Measurements from ENCODE around the gene CFHR4. TPM values are rescaled to one million over a fixed set of nuclear protein-coding genes. Genes with fewer than 3 reads are reported as not detected.
"Not testable (repeated sequence)": the region's sequence is repeated elsewhere in the genome, so short reads cannot be mapped to it uniquely, and the experiment has no call there.

Gene CFHR4
- total and polyA plus RNA-seq, 10 donors, result 0.32 to 0.40 TPM; not detected in 8

- WGBS, 5 donors, result 94 to 98% (median 96%) methylated on average over 2 of the region's 2 CpGs
- Histone ChIP-seq H3K4me3 (no peak overlapping the region), H3K9me3 (no peaks in the 10 kb centered on the region), H3K27me3 (replicated peaks in 1 of 7) (no peaks in the 10 kb centered on the region), H3K36me3 (no peaks in the 10 kb centered on the region), H3K4me1 (no peaks in the 10 kb centered on the region), H3K27ac (no peak overlapping the region)
- intact Hi-C loops (cut with DNase I; ENCODE audit: low total_unique reads), result no loop called here
- DNase-seq, result no peak
- TF ChIP-seq POLR2AphosphoS5 (IDR thresholded peaks at IDR 0.05), result no peak
- TF ChIP-seq, protein P1, sequence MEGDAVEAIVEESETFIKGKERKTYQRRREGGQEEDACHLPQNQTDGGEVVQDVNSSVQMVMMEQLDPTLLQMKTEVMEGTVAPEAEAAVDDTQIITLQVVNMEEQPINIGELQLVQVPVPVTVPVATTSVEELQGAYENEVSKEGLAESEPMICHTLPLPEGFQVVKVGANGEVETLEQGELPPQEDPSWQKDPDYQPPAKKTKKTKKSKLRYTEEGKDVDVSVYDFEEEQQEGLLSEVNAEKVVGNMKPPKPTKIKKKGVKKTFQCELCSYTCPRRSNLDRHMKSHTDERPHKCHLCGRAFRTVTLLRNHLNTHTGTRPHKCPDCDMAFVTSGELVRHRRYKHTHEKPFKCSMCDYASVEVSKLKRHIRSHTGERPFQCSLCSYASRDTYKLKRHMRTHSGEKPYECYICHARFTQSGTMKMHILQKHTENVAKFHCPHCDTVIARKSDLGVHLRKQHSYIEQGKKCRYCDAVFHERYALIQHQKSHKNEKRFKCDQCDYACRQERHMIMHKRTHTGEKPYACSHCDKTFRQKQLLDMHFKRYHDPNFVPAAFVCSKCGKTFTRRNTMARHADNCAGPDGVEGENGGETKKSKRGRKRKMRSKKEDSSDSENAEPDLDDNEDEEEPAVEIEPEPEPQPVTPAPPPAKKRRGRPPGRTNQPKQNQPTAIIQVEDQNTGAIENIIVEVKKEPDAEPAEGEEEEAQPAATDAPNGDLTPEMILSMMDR (IDR thresholded peaks at IDR 0.05 in 8 of 11, conservative IDR thresholded peaks at IDR 0.05 in 3 of 11), result no peak
- no peak for TF ChIP-seq POLR2A (IDR thresholded peaks at IDR 0.05)
Observed at GRCh38 chr1:196910215-196910614, 22.4 kb downstream of the CFHR4 start.

- intact Hi-C loops (cut with DNase I; ENCODE audit: low total_unique reads); DNase-seq; H3K36me3 ChIP-seq; H3K4me3 ChIP-seq; H3K27ac ChIP-seq; H3K4me1 ChIP-seq; H3K27me3 ChIP-seq (replicated peaks in 1 of 7); H3K9me3 ChIP-seq: not testable (repeated sequence)
- WGBS, 5 donors, result 37 to 61% (median 55%) methylated on average over 5 of the region's 5 CpGs
Observed at GRCh38 chr1:196912283-196912682, 24.4 kb downstream of the CFHR4 start.

DNA sequence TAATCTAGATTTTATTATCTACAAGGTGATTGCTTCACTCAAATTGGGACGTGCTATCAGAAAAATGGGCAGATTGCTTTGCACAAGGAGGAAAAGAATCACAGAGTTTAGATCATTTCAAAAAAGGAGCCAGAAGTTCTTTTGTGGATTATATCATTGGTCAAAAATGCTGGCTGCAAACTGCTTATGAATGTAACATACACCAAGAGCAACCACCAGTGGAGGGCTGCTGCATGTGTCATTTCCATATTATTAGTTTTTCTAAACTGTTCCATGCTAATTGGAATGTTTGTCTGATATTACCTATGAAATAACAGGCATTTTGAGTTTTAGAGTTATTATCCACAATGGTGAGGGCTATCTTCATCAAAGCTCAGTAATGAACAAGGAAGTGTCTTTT lies 39.0 kb downstream of the CFHR4 start:
- H3K4me1 ChIP-seq; H3K27me3 ChIP-seq (replicated peaks in 1 of 7); H3K4me3 ChIP-seq; H3K36me3 ChIP-seq; H3K27ac ChIP-seq; DNase-seq; intact Hi-C loops (cut with DNase I; ENCODE audit: low total_unique reads); H3K9me3 ChIP-seq: not testable (repeated sequence)
- 80 to 93% (median 82%) methylated on average over 1 of the region's 1 CpG for WGBS, 5 donors

- H3K27ac ChIP-seq; H3K9me3 ChIP-seq; H3K4me1 ChIP-seq; intact Hi-C loops (cut with DNase I; ENCODE audit: low total_unique reads); DNase-seq; H3K36me3 ChIP-seq; H3K4me3 ChIP-seq; H3K27me3 ChIP-seq (replicated peaks in 1 of 7): not testable (repeated sequence)
- 77 to 98% (median 87%) methylated on average over 2 of the region's 2 CpGs for WGBS, 5 donors
Observed at GRCh38 chr1:196932853-196933252, 45.0 kb downstream of the CFHR4 start.

DNA sequence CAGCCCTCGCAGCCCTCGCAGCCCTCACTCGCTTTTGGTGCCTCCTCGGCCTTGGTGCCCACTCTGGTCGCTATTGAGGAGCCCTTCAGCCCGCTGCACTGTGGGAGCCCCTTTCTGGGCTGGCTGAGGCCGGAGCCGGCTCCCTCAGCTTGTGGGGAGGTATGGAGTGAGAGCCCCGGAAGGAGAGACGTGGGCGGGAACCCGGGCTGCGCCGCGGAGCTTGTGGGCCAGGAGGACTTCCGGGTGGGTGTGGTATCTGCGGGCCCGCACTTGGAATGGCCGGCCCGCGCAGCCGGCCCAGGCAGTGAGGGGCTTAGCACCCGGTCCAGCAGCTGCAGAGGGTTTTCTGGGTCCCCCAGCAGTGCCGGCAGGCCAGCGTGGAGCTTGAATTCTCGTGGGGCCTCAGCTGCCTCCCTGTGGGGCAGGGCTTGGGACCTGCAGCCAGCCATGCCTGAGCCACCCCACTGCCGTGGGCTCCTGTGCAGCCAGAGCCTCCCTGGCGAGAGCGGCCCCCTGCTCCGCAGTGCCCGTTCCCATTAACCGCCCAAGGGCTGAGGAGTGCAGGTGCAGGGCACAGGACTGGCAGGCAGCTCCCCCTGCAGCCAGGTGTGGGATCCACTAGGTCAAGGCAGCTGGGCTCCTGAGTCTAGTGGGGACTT lies 45.8 kb downstream of the CFHR4 start:
- WGBS, 5 donors, result 89 to 94% (median 92%) methylated on average over 24 to 32 of the region's 32 CpGs
- peaks cover 0 to 5% (median 0%) of the 10 kb centered on the region in 8 donors for H3K9me3 ChIP-seq
- H3K4me1 ChIP-seq, result no peaks in the 10 kb centered on the region
- no peak overlapping the region for H3K27ac ChIP-seq
- H3K4me3 ChIP-seq, result no peak overlapping the region
- no peaks in the 10 kb centered on the region for H3K27me3 ChIP-seq (replicated peaks in 1 of 7)
- DNase-seq, result peak; percentile 67
- intact Hi-C loops (cut with DNase I; ENCODE audit: low total_unique reads), result no loop called here
- no peaks in the 10 kb centered on the region for H3K36me3 ChIP-seq
- no peak for TF ChIP-seq POLR2A (IDR thresholded peaks at IDR 0.05)
- no peak for TF ChIP-seq POLR2AphosphoS5 (IDR thresholded peaks at IDR 0.05)
- TF ChIP-seq, protein P1 (IDR thresholded peaks at IDR 0.05 in 8 of 11, conservative IDR thresholded peaks at IDR 0.05 in 3 of 11), result no peak

DNA sequence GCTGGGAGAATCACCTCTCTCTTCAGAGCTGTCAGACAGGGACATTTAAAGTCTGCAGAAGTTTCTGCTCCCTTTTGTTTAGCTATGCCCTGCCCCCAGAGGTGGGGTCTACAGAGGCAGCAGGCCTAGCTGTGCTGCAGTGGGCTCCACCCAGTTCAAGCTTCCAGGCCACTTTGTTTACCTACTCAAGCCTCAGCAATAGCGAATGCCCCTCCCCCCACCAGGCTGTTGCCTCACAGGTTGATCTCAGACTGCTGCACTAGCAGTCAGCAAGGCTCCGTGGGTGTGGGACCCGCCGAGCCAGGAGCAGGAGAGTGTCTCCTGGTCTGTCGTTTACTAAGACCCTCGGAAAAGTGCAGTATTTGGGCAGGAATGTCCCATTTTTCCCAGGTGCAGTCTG lies 53.6 kb downstream of the CFHR4 start:
- H3K27me3 ChIP-seq (replicated peaks in 1 of 7); H3K9me3 ChIP-seq; H3K4me1 ChIP-seq; intact Hi-C loops (cut with DNase I; ENCODE audit: low total_unique reads); H3K27ac ChIP-seq; H3K36me3 ChIP-seq; H3K4me3 ChIP-seq: not testable (repeated sequence)
- peak; percentile 41 for DNase-seq
- 65 to 83% (median 74%) methylated on average over 6 of the region's 6 CpGs for WGBS, 5 donors

DNA sequence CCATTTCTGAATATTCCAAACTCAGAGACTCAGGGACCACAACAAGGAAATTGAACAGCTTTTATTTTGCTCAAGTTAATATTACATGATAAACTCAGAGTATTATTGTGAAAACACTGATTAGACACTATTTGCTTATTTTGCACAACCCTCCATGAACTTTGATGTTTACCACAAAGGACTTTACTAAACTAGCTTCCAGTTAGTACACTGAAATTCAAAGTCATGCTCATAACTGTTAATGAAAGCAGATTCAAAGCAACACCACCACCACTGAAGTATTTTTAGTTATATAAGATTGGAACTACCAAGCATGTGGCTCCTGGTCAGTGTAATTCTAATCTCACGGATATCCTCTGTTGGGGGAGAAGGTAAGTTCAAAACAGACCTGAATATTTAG lies 55.7 kb downstream of the CFHR4 start, which contains the start of gene CFHR2:
Gene CFHR2, plus strand, starts transcription at position 171 of the 400 bp plus-strand sequence. Its CDS starts 143 bp downstream, at position 314.
- H3K27ac ChIP-seq; H3K27me3 ChIP-seq (replicated peaks in 1 of 7); H3K36me3 ChIP-seq; H3K4me1 ChIP-seq; DNase-seq; intact Hi-C loops (cut with DNase I; ENCODE audit: low total_unique reads); H3K9me3 ChIP-seq; H3K4me3 ChIP-seq: not testable (repeated sequence)
- WGBS, 5 donors, result no CpG with 5 or more reads among the region's 1 CpG

Measured in spleen (tissue), 11 donors.